Type B pancreatic cell (in vitro differentiated cells): ENCODE results near the gene PPP1R13B. TPM values are rescaled to one million over a fixed set of nuclear protein-coding genes. Genes with fewer than 3 reads are reported as not detected.

Source experiments
- DNase-seq: peaks from one replicate; pipeline ENCODE4 v3.0.0; 2021; ENCODE audit warnings: mixed read lengths; ENCODE audit not compliant: unreplicated experiment; ENCODE audit errors: extremely low spot score
- H3K27ac Mint-ChIP-seq: 2 replicates; pipeline ENCODE4 v1.8.0; 2021; ENCODE audit warnings: mild to moderate bottlenecking, mixed read lengths
- H3K27me3 Mint-ChIP-seq: 2 replicates; pipeline ENCODE4 v1.8.0; 2021; ENCODE audit warnings: mixed read lengths
- H3K36me3 Mint-ChIP-seq: 2 replicates; pipeline ENCODE4 v1.8.0; 2021; ENCODE audit warnings: mixed read lengths
- H3K4me1 Mint-ChIP-seq: one replicate; pipeline ENCODE4 v1.8.0; 2021; ENCODE audit warnings: mixed read lengths; ENCODE audit not compliant: unreplicated experiment
- H3K4me3 Mint-ChIP-seq: 2 replicates; pipeline ENCODE4 v1.8.0; 2021; ENCODE audit warnings: mild to moderate bottlenecking, mixed read lengths
- H3K9me3 Mint-ChIP-seq: 2 replicates; pipeline ENCODE4 v1.8.0; 2021; ENCODE audit warnings: mixed read lengths
- CTCF ChIP-seq: fragments of 200-600 bp; sonication (generic); conservative IDR thresholded peaks from 2 replicates; pipeline ENCODE4 v1.5.0; 2021; ENCODE audit warnings: antibody characterized with exemption, mild to moderate bottlenecking
- total RNA-seq: library from RNA; stranded (reverse); gene quantifications from 2 replicates; pipeline ENCODE4 v1.2.1, GENCODE V29; 2021; ENCODE audit warnings: low replicate concordance

PPP1R13B gene
- total RNA-seq, 1 donor from 2014 or later, result 20.4 TPM

GRCh38 chr14:103867523-103867953, 20.2 kb upstream of the PPP1R13B start:
- Mint-ChIP-seq H3K27ac (no peak overlapping the region), H3K4me3 (no peak overlapping the region), H3K36me3 (no peaks in the 10 kb centered on the region), H3K9me3 (no peaks in the 10 kb centered on the region), H3K27me3 (no peaks in the 10 kb centered on the region), H3K4me1 (peaks cover 5% of the 10 kb centered on the region)
- TF ChIP-seq CTCF, result no peak
- no peak for DNase-seq

- Mint-ChIP-seq H3K9me3 (no peaks in the 10 kb centered on the region), H3K27me3 (no peaks in the 10 kb centered on the region), H3K36me3 (no peaks in the 10 kb centered on the region), H3K4me1 (peaks cover 5% of the 10 kb centered on the region), H3K27ac (no peak overlapping the region), H3K4me3 (no peak overlapping the region)
- TF ChIP-seq CTCF, result no peak
- DNase-seq, result no peak
These were observed 19.6 kb upstream of the PPP1R13B start for GRCh38 chr14:103867020-103867419.

- H3K9me3 Mint-ChIP-seq, result no peaks in the 10 kb centered on the region
- no peak overlapping the region for H3K4me3 Mint-ChIP-seq
- H3K27ac Mint-ChIP-seq, result no peak overlapping the region
- no peak for DNase-seq
- H3K27me3 Mint-ChIP-seq, result no peaks in the 10 kb centered on the region
- no peaks in the 10 kb centered on the region for H3K36me3 Mint-ChIP-seq
- no peak for TF ChIP-seq CTCF
- peaks cover 5% of the 10 kb centered on the region for H3K4me1 Mint-ChIP-seq
These were observed 15.9 kb upstream of the PPP1R13B start for GRCh38 chr14:103863245-103863644.

- H3K27ac Mint-ChIP-seq, result no peak overlapping the region
These were observed 15.0 kb upstream of the PPP1R13B start for GRCh38 chr14:103862393-103862782.

GRCh38 chr14:103861413-103862392, 14.3 kb upstream of the PPP1R13B start:
- H3K27ac Mint-ChIP-seq, result no peak overlapping the region

More at GRCh38 chr14:103862393-103862782, 15.0 kb upstream of the PPP1R13B start:
- no peak for TF ChIP-seq CTCF
- Mint-ChIP-seq H3K4me1 (no peaks in the 10 kb centered on the region), H3K4me3 (no peak overlapping the region), H3K27me3 (no peaks in the 10 kb centered on the region), H3K9me3 (no peaks in the 10 kb centered on the region), H3K36me3 (no peaks in the 10 kb centered on the region)
- DNase-seq, result no peak

More at GRCh38 chr14:103861413-103862392, 14.3 kb upstream of the PPP1R13B start:
- peaks cover 4% of the 10 kb centered on the region for H3K4me1 Mint-ChIP-seq
- no peak overlapping the region for H3K4me3 Mint-ChIP-seq
- no peaks in the 10 kb centered on the region for H3K27me3 Mint-ChIP-seq
- H3K9me3 Mint-ChIP-seq, result no peaks in the 10 kb centered on the region
- H3K36me3 Mint-ChIP-seq, result no peaks in the 10 kb centered on the region
- no peak for DNase-seq
- TF ChIP-seq CTCF, result no peak
